B cell (primary cell): Measurements from ENCODE around the gene ARFIP2. TPM values are rescaled to one million over a fixed set of nuclear protein-coding genes. Genes with fewer than 3 reads are reported as not detected.

Source experiments
- ATAC-seq: fragments of 200-7000 bp; cut with Tn5 transposase; one replicate; pipeline ENCODE4 v1.10.0; 2021; ENCODE audit warnings: low read depth, mild to moderate bottlenecking, moderate number of reproducible peaks, moderate library complexity
- CTCF ChIA-PET: fragments of 350-600 bp; sonication (Branson Sonifier 250); formaldehyde crosslinking; loops from one replicate; lab custom pipeline; 2021; ENCODE audit warnings: antibody characterized with exemption, inconsistent platforms; lab: Charles Lee
- POLR2A ChIA-PET: fragments of 350-600 bp; sonication (Branson Sonifier 250); formaldehyde crosslinking; loops from one replicate; lab custom pipeline; 2021; ENCODE audit warnings: antibody characterized with exemption; lab: Charles Lee
- DNase-seq: peaks from one replicate; pipeline ENCODE4 v3.0.0; 2013
- H2AFZ ChIP-seq: 2 replicates; pipeline ENCODE4 v1.6.1; 2012; ENCODE audit warnings: mild to moderate bottlenecking, low read depth, low read length; ENCODE audit not compliant: insufficient read depth, poor library complexity, severe bottlenecking
- H3K27ac ChIP-seq, 2 donors: 1 replicate in 1 of 2; 2 replicates in 1 of 2; pipeline ENCODE4 v1.5.1; 2012 to 2013; ENCODE audit warnings: low read length in 2 of 2, mild to moderate bottlenecking in 2 of 2, moderate library complexity in 1 of 2
- H3K27me3 ChIP-seq, 4 experiments: fragments of 200-600 bp in 1 of 4; sonication (generic) in 1 of 4; replicated peaks in 1 of 4; 1 replicate in 2 of 4; 2 replicates in 2 of 4; pipeline versions ENCODE4 v1.6.1 to v1.7.0; 2013 to 2016; ENCODE audit warnings: low read length in 3 of 4, mild to moderate bottlenecking in 2 of 4, mixed read lengths in 1 of 4, moderate library complexity in 1 of 4; ENCODE audit not compliant: insufficient read depth in 4 of 4, control insufficient read depth in 3 of 4; ENCODE audit errors: control extremely low read depth in 1 of 4
- H3K36me3 ChIP-seq, 2 experiments: replicated peaks in 1 of 2; 1 replicate in 1 of 2; 2 replicates in 1 of 2; pipeline versions ENCODE4 v1.6.1 to v1.7.1; 2013; ENCODE audit warnings: low read length in 1 of 2; ENCODE audit not compliant: insufficient read depth in 2 of 2, control insufficient read depth in 1 of 2; ENCODE audit errors: control extremely low read depth in 1 of 2, extremely low read depth in 1 of 2
- H3K4me1 ChIP-seq, 2 donors: fragments of 200-600 bp in 1 of 2; sonication (generic) in 1 of 2; 1 replicate in 1 of 2; 2 replicates in 1 of 2; pipeline versions ENCODE4 v1.5.1 to v1.6.1; 2013 to 2017; ENCODE audit warnings: low read length in 2 of 2; ENCODE audit not compliant: control insufficient read depth in 2 of 2, insufficient read depth in 2 of 2
- H3K4me2 ChIP-seq: replicated peaks from 2 replicates; pipeline ENCODE3; 2012; ENCODE audit warnings: mild to moderate bottlenecking, low read depth, low read length; ENCODE audit not compliant: poor library complexity, severe bottlenecking
- H3K4me3 ChIP-seq, 5 experiments: fragments of 200-600 bp in 1 of 5; sonication (generic) in 1 of 5; 1 replicate in 3 of 5; 2 replicates in 2 of 5; pipeline versions ENCODE4 v1.5.1 to v1.7.0; 2011 to 2016; ENCODE audit warnings: low read length in 4 of 5, mild to moderate bottlenecking in 4 of 5, low read depth in 2 of 5, control low read depth in 1 of 5, moderate library complexity in 1 of 5; ENCODE audit not compliant: insufficient read depth in 1 of 5; ENCODE audit errors: control extremely low read depth in 1 of 5, extremely low read depth in 1 of 5
- H3K79me2 ChIP-seq: fragments of 200-600 bp; sonication (generic); one replicate; pipeline ENCODE4 v1.6.0; 2016; ENCODE audit warnings: low read length; ENCODE audit not compliant: control insufficient read depth, insufficient read depth
- H3K9ac ChIP-seq: fragments of 200-600 bp; sonication (generic); 2 replicates; pipeline ENCODE4 v1.6.1; 2017; ENCODE audit warnings: mild to moderate bottlenecking, low read length, moderate library complexity
- H3K9me3 ChIP-seq, 3 donors: one replicate each; pipeline versions ENCODE4 v1.6.1 to v1.7.1; 2013; ENCODE audit warnings: low read length in 2 of 3; ENCODE audit not compliant: control insufficient read depth in 2 of 3, insufficient read depth in 1 of 3; ENCODE audit errors: control extremely low read depth in 1 of 3
- H4K20me1 ChIP-seq: 2 replicates; pipeline ENCODE4 v1.6.0; 2012; ENCODE audit warnings: mild to moderate bottlenecking, low read length; ENCODE audit not compliant: insufficient read depth, control insufficient read depth, poor library complexity, severe bottlenecking
- H3K27ac Mint-ChIP-seq: one replicate; pipeline ENCODE4 v1.8.0; 2021; ENCODE audit warnings: mixed read lengths
- H3K27me3 Mint-ChIP-seq: one replicate; pipeline ENCODE4 v1.8.0; 2021; ENCODE audit warnings: mixed read lengths
- H3K4me1 Mint-ChIP-seq: one replicate; pipeline ENCODE4 v1.8.0; 2021; ENCODE audit warnings: mixed read lengths
- H3K4me3 Mint-ChIP-seq: one replicate; pipeline ENCODE4 v1.8.0; 2021; ENCODE audit warnings: mixed read lengths
- H3K9me3 Mint-ChIP-seq: one replicate; pipeline ENCODE4 v1.8.0; 2022; ENCODE audit warnings: mixed read lengths; ENCODE audit not compliant: insufficient read depth
- EZH2 ChIP-seq: IDR thresholded peaks from 2 replicates; pipeline ENCODE4 v1.6.1; 2012; ENCODE audit warnings: borderline replicate concordance, low read depth, mild to moderate bottlenecking, moderate library complexity, low read length; ENCODE audit not compliant: insufficient read depth, poor library complexity, severe bottlenecking
- WGBS: methylation state at CpG from one replicate; pipeline ENCODE4 v1.1.5; 2013; ENCODE audit warnings: missing lambda C conversion rate; ENCODE audit not compliant: insufficient coverage; 5-methylcytosine and 5-hydroxymethylcytosine counted together
- intact Hi-C: fragments of 100-400 bp; cut with micrococcal nuclease; formaldehyde crosslinking; loops from one replicate; pipeline ENCODE4 v1.10.0; 2022
- polyA plus RNA-seq: library from polyadenylated mRNA; depleted of rRNA; stranded (reverse); fragments of >200 nt; gene quantifications from 2 replicates; pipeline ENCODE4 v1.2.3, GENCODE V29; 2012
- total RNA-seq, 2 donors: library from RNA; stranded (reverse); fragments of 120-200 nt in 1 of 2; gene quantifications; 1 replicate in 1 of 2; 2 replicates in 1 of 2; pipeline versions ENCODE4 v1.2.3 to v1.2.4, GENCODE V29; 2013 to 2022
- TF ChIP-seq, protein P1 (sequence below): fragments of 200-600 bp; IDR thresholded peaks from one replicate; pipeline ENCODE4 v1.8.0; 2022; ENCODE audit warnings: antibody characterized with exemption, mild to moderate bottlenecking

ARFIP2 gene
- total and polyA plus RNA-seq, 2 donors (not counting 1 experiment from before 2014, with no cell fraction given), result 47.5 to 54.5 TPM

DNA sequence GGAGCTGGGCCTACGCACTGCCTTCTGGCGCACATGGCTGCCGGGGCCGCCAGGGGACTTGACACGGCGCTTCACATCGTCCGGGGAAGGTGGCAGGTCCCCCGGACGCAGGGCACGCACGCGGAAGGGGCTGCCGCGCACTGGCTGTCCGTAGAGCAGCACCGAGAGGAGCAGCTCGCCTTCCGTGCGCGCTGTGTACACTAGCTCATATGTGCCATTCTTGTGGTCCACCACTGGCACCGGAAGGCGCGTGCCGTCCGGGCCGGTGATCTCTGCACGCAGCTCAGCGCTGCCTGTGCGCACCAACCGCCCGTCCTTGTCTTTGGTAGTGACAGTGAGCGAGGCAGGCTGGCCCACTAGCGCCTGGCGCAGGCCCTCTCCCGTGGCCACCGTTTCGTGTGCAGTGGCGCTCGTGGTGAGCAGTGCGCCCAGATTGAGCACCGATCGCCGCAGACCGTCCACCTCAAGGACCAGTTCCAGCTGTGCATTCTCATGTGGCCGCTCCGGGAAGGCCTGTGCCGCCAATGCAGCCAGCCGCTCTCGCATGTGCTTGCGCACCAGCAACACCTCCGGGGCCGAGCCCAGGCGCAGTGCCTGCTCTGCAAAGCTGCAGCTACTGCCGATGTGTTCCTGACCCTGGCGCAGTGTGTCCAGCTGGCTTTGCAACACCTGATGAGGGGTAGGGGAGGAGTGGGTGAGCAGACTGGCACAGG lies 24.6 kb downstream of the ARFIP2 start:
- intact Hi-C loops, result no loop called here
- ATAC-seq, result no peak

DNA sequence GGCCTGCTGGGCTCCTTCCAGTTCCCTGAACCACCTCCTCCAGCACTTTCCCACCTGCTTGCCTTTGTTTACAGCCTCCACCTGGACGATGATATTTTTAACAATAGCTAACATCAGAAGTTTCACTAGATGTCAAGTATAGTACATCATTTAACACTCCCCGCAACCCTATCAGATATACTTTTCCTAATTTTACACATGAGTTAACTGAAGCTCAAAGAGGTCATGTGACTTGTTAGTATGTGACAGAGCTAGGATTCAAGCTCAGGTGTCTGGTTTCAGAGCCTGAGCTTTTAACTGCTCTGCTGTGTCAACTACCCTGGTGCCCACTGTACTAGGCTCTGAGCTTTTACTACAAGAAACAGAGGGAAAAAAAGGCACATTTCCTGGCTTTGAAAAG lies 26.1 kb downstream of the ARFIP2 start:
- Histone ChIP-seq H3K27ac (no peak overlapping the region), H3K9ac (no peak overlapping the region), H3K4me3 (no peak overlapping the region), H3K9me3 (no peaks in the 10 kb centered on the region), H4K20me1 (no peaks in the 10 kb centered on the region), H3K4me2 (no peak overlapping the region), H2AFZ (no peak overlapping the region), H3K27me3 (no peaks in the 10 kb centered on the region), H3K79me2 (no peaks in the 10 kb centered on the region), H3K36me3 (peaks cover 0 to 21% of the 10 kb centered on the region in 2 experiments), H3K4me1 (no peaks in the 10 kb centered on the region)
- H3K4me3 Mint-ChIP-seq, result no peak overlapping the region
- CTCF ChIA-PET, result interaction anchor here (0.9 to 2.1 kb wide), 3 partner anchors 9 to 76 kb away, joined by 3 to 9 read pairs (median 9); no protein-coding TSS in a partner anchor
- no peak for ATAC-seq
- H3K9me3 Mint-ChIP-seq, result no peaks in the 10 kb centered on the region
- 100% methylated on average over 1 of the region's 2 CpGs for WGBS
- DNase-seq, result no peak
- intact Hi-C loops, result no loop called here
- POLR2A ChIA-PET, result no interaction called here
- TF ChIP-seq EZH2, result no peak
- TF ChIP-seq, protein P1, sequence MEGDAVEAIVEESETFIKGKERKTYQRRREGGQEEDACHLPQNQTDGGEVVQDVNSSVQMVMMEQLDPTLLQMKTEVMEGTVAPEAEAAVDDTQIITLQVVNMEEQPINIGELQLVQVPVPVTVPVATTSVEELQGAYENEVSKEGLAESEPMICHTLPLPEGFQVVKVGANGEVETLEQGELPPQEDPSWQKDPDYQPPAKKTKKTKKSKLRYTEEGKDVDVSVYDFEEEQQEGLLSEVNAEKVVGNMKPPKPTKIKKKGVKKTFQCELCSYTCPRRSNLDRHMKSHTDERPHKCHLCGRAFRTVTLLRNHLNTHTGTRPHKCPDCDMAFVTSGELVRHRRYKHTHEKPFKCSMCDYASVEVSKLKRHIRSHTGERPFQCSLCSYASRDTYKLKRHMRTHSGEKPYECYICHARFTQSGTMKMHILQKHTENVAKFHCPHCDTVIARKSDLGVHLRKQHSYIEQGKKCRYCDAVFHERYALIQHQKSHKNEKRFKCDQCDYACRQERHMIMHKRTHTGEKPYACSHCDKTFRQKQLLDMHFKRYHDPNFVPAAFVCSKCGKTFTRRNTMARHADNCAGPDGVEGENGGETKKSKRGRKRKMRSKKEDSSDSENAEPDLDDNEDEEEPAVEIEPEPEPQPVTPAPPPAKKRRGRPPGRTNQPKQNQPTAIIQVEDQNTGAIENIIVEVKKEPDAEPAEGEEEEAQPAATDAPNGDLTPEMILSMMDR, result no peak
- no peak overlapping the region for H3K27ac Mint-ChIP-seq
- H3K27me3 Mint-ChIP-seq, result no peaks in the 10 kb centered on the region
- no peaks in the 10 kb centered on the region for H3K4me1 Mint-ChIP-seq

More for the DNA sequence above, 24.6 kb downstream of the ARFIP2 start:
- Histone ChIP-seq H4K20me1 (no peaks in the 10 kb centered on the region), H3K4me2 (no peak overlapping the region), H3K9me3 (no peaks in the 10 kb centered on the region), H3K27ac (no peak overlapping the region), H3K36me3 (peaks cover 0 to 18% of the 10 kb centered on the region in 2 experiments), H3K79me2 (no peaks in the 10 kb centered on the region), H2AFZ (no peak overlapping the region), H3K4me1 (no peaks in the 10 kb centered on the region), H3K4me3 (no peak overlapping the region), H3K9ac (no peak overlapping the region), H3K27me3 (no peaks in the 10 kb centered on the region)
- H3K9me3 Mint-ChIP-seq, result no peaks in the 10 kb centered on the region
- ChIA-PET CTCF (interaction anchor here (1.2 to 2.0 kb wide), 4 partner anchors 13 to 93 kb away, joined by 3 to 9 read pairs (median 3); no protein-coding TSS in a partner anchor), POLR2A (interaction anchor here (0.6 kb wide), 1 partner anchor 72 kb away, joined by 12 read pairs; no protein-coding TSS in a partner anchor)
- no peak overlapping the region for H3K27ac Mint-ChIP-seq
- H3K27me3 Mint-ChIP-seq, result no peaks in the 10 kb centered on the region
- H3K4me1 Mint-ChIP-seq, result no peaks in the 10 kb centered on the region
- 97% methylated on average over 56 of the region's 56 CpGs for WGBS
- no peak for TF ChIP-seq EZH2
- TF ChIP-seq, protein P1, result no peak
- DNase-seq, result no peak
- H3K4me3 Mint-ChIP-seq, result no peak overlapping the region
